C4-2B (cell line): ENCODE results near the gene YTHDC2.

Experiments used
- H3K27ac ChIP-seq: fragments of 450-650 bp; 2 replicates; pipeline ENCODE4 v1.5.1; 2017
- ZFX ChIP-seq: fragments of 450-650 bp; IDR thresholded peaks from 2 replicates; pipeline ENCODE4 v1.6.1; 2017
- TF ChIP-seq, protein P1 (sequence below): fragments of 450-650 bp; conservative IDR thresholded peaks from 2 replicates; pipeline ENCODE4 v1.5.1; 2017; ENCODE audit warnings: mild to moderate bottlenecking

Gene YTHDC2

DNA sequence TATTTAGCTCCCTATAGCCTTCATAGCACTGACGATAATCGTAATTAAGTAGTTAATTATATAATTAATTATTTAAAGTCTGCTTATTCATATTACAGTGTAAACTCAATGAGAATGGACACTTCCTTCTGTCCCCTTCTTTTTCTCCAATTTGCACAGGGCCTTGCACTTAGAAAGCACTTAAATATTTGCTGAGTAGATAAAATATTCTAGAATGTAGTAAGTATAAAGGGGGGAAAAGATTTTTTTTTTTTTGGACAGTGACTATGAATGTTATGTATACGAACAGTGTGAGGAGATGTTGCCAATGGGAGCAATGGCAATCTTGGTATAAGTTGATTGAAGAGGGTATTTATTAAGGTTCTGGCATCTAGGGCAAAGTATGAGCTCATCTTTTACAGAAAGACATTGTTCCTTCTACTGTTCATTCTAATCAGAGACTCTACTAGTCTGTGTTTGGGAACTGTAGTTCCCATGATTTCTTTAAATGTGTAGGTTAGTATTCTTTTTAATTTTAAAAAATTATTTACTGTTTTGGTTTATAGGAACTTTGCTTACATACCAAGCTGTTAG lies 49.4 kb downstream of the YTHDC2 start:
- H3K27ac ChIP-seq: no peak overlapping the region
- TF ChIP-seq, protein P1, sequence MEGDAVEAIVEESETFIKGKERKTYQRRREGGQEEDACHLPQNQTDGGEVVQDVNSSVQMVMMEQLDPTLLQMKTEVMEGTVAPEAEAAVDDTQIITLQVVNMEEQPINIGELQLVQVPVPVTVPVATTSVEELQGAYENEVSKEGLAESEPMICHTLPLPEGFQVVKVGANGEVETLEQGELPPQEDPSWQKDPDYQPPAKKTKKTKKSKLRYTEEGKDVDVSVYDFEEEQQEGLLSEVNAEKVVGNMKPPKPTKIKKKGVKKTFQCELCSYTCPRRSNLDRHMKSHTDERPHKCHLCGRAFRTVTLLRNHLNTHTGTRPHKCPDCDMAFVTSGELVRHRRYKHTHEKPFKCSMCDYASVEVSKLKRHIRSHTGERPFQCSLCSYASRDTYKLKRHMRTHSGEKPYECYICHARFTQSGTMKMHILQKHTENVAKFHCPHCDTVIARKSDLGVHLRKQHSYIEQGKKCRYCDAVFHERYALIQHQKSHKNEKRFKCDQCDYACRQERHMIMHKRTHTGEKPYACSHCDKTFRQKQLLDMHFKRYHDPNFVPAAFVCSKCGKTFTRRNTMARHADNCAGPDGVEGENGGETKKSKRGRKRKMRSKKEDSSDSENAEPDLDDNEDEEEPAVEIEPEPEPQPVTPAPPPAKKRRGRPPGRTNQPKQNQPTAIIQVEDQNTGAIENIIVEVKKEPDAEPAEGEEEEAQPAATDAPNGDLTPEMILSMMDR: no peak
- no peak for TF ChIP-seq ZFX

DNA sequence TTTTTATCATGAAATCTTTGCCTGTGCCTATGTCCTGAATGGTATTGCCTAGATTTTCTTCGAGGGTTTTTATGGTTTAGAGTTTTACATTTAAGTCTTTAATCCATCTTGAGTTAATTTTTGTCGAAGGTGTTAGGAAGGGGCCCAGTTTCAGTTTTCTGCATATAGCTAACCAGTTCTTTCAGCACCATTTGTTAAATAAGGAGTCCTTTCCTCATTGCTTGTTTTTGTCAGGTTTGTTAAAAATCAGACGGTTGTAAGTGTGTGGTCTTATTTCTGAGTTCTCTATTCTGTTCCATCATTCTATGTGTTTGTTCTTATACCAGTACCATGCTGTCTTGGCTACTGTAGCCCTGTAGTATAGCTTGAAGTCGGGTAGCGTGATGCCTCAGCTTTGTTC lies 55.9 kb downstream of the YTHDC2 start:
- TF ChIP-seq, protein P1: no peak
- no peak for TF ChIP-seq ZFX
- H3K27ac ChIP-seq: no peak overlapping the region

DNA sequence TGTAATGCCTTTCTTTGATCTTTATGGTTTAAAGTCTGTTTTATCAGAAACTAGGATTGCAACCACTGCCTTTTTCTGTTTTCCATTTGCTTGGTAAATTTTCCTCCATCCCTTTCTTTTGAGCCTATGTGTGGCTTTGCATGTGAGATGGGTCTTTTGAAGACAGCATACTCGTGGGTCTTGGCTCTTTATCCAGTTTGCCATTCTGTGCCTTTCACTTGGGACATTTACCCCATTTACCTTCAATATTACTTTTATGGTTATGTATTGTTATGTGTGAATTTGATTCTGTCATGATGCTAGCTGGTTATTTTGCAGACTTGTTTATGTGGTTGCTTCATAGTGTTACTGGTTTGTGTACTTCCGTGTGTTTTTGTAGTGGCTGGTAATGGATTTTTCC lies 59.2 kb downstream of the YTHDC2 start:
- H3K27ac ChIP-seq: no peak overlapping the region
- TF ChIP-seq ZFX: no peak
- TF ChIP-seq, protein P1: no peak

DNA sequence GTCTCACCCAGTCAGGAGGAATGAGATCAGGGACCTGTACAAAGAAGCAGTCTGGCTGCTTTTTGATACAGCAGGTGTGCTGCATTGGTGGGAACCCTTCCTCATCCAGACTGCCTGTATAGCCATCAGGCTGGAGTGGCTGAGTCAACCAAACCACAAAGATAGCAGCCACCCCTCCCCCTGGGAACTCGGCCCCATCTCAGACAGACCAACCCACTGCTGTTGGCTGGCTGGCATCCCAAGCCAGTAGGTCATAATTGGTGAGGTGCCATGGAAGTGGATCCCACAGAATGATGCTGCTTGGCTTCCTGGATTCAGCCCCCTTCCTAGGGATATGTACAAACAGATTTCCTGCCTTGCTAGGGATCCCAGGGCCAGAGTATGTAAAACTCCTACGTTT lies 60.9 kb downstream of the YTHDC2 start:
- TF ChIP-seq, protein P1: no peak
- no peak for TF ChIP-seq ZFX
- H3K27ac ChIP-seq: no peak overlapping the region

DNA sequence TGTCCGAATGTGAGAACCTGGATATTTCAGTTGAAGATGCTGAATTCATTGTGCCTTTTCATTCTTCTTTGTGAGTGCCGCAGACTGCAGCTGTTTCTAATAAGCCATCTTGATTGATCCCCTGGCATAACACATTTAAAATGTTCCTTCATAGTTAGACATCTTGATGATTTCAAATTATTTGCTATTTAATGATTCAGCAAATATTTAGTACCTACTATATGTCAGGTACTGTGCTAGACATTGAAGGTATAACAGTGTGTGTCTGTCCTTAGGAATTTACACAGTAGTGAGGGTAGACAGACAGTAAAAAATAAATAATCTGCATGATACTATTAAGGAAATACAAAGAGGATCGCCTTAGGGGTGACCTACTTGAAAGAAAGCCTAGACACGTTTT lies 61.6 kb downstream of the YTHDC2 start:
- no peak overlapping the region for H3K27ac ChIP-seq
- no peak for TF ChIP-seq ZFX
- TF ChIP-seq, protein P1: no peak

DNA sequence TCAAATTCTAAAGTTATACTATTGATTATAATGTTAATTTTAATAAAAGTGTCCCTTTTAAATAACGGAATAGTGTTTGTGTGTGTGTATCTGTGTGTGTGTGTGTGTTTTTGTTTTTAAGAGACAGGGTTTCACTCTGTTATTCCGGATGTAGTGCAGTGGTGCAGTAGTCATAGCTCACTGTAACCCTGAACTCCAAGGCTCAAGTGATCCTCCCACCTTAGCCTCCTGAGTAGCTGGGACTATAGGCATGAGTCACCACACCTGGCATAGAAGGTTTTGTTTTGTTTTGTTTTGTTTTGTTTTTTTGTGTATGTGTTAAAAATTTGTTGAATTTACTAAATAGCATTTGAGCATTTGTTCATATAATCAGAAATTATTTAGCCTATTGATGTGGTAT lies 64.6 kb downstream of the YTHDC2 start:
- TF ChIP-seq, protein P1: no peak
- TF ChIP-seq ZFX: no peak
- no peak overlapping the region for H3K27ac ChIP-seq

DNA sequence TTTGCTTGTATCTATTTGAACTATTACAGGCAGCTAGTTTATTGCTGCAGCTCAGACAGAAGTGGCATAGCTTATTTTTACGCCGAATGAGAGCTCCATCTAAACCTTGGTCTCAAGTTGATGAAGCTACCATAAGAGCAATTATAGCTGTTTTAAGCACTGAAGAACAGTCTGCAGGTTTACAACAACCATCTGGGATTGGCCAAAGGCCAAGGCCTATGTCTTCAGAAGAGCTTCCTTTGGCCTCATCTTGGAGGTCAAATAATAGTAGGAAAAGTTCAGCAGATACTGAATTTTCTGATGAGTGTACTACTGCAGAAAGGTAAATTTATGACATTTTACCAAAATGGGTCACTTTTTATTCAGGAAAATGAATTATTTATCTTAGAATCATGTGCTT lies 67.9 kb downstream of the YTHDC2 start:
- no peak overlapping the region for H3K27ac ChIP-seq
- TF ChIP-seq, protein P1: no peak
- TF ChIP-seq ZFX: no peak
